ENCODE data around the gene STARD3NL.
A peak's percentile ranks its signal among the peaks of the same experiment; 100 is the strongest.

Gene STARD3NL

GRCh38 chr7:38179776-38180226, 1.8 kb downstream of the STARD3NL start:
- no peak overlapping the region for H3K27ac ChIP-seq
- ChIA-PET CTCF (no interaction called here), POLR2A (ENCODE audit: low non-redundant PET) (no interaction called here)
- TF ChIP-seq CTCF (conservative IDR thresholded peaks at IDR 0.05; ENCODE audit: low read depth) = no peak
- no peak for DNase-seq (ENCODE audit: low spot score)

GRCh38 chr7:38181111-38181510, 3.1 kb downstream of the STARD3NL start:
- CTCF ChIA-PET = interaction anchor here (0.8 to 2.4 kb wide), 2 partner anchors 35 to 52 kb away, joined by 3 to 8 read pairs; no protein-coding TSS in a partner anchor
- POLR2A ChIA-PET (ENCODE audit: low non-redundant PET) = no interaction called here
- DNase-seq (ENCODE audit: low spot score) = no peak
- no peak for TF ChIP-seq CTCF (conservative IDR thresholded peaks at IDR 0.05; ENCODE audit: low read depth)
- no peak overlapping the region for H3K27ac ChIP-seq

GRCh38 chr7:38182450-38182849, 4.4 kb downstream of the STARD3NL start:
- no peak overlapping the region for H3K27ac ChIP-seq
- POLR2A ChIA-PET (ENCODE audit: low non-redundant PET) = no interaction called here
- CTCF ChIA-PET = interaction anchor here (2.4 kb wide), 1 partner anchor 34 kb away, joined by 8 read pairs; no protein-coding TSS in a partner anchor
- TF ChIP-seq CTCF (conservative IDR thresholded peaks at IDR 0.05; ENCODE audit: low read depth) = no peak
- DNase-seq (ENCODE audit: low spot score) = no peak

- no peak for DNase-seq (ENCODE audit: low spot score)
- TF ChIP-seq CTCF (conservative IDR thresholded peaks at IDR 0.05; ENCODE audit: low read depth) = no peak
- CTCF ChIA-PET = no interaction called here
- POLR2A ChIA-PET (ENCODE audit: low non-redundant PET) = no interaction called here
- H3K27ac ChIP-seq = no peak overlapping the region
Measured at GRCh38 chr7:38185395-38186307, 7.6 kb downstream of the STARD3NL start.

- POLR2A ChIA-PET (ENCODE audit: low non-redundant PET) = no interaction called here
- CTCF ChIA-PET = interaction anchor here (1.5 kb wide), 1 partner anchor 29 kb away, joined by 8 read pairs; no protein-coding TSS in a partner anchor
- peak; percentile 42 for DNase-seq (ENCODE audit: low spot score)
- TF ChIP-seq CTCF (conservative IDR thresholded peaks at IDR 0.05; ENCODE audit: low read depth) = no peak
- no peak overlapping the region for H3K27ac ChIP-seq
Measured at GRCh38 chr7:38186593-38187314, 8.7 kb downstream of the STARD3NL start.

- POLR2A ChIA-PET (ENCODE audit: low non-redundant PET) = no interaction called here
- H3K27ac ChIP-seq = no peak overlapping the region
- CTCF ChIA-PET = interaction anchor here (1.5 kb wide), 1 partner anchor 28 kb away, joined by 8 read pairs; no protein-coding TSS in a partner anchor
- DNase-seq (ENCODE audit: low spot score) = no peak
- no peak for TF ChIP-seq CTCF (conservative IDR thresholded peaks at IDR 0.05; ENCODE audit: low read depth)
Measured at GRCh38 chr7:38187794-38188440, 9.9 kb downstream of the STARD3NL start.

Measured in RWPE1 (cell line).